KMS-11 (cell line): ENCODE results near the gene DUSP11.
"Not testable (repeated sequence)": the region's sequence is repeated elsewhere in the genome, so short reads cannot be mapped to it uniquely, and the experiment has no call there.

Experiments used
- H2AFZ ChIP-seq: fragments of 200-600 bp; sonication (generic); 2 replicates; pipeline ENCODE4 v1.6.1; 2016; ENCODE audit warnings: antibody characterized with exemption, mixed run types, low read depth
- H3K27ac ChIP-seq: fragments of 200-600 bp; sonication (generic); 2 replicates; pipeline ENCODE4 v1.6.1; 2016; ENCODE audit warnings: mild to moderate bottlenecking, mixed run types
- H3K27me3 ChIP-seq: fragments of 200-600 bp; sonication (generic); 2 replicates; pipeline ENCODE4 v1.6.1; 2017; ENCODE audit warnings: mild to moderate bottlenecking, low read depth, mixed run types, moderate library complexity; ENCODE audit not compliant: insufficient read depth
- H3K36me3 ChIP-seq: fragments of 200-600 bp; sonication (generic); 2 replicates; pipeline ENCODE4 v1.6.1; 2017; ENCODE audit warnings: mild to moderate bottlenecking, mixed run types; ENCODE audit not compliant: insufficient read depth
- H3K4me1 ChIP-seq: fragments of 200-600 bp; sonication (generic); 2 replicates; pipeline ENCODE4 v1.6.1; 2016; ENCODE audit warnings: mild to moderate bottlenecking, low read depth, mixed run types; ENCODE audit not compliant: poor library complexity, severe bottlenecking
- H3K4me2 ChIP-seq: fragments of 200-600 bp; sonication (generic); 2 replicates; pipeline ENCODE4 v1.7.0; 2016; ENCODE audit warnings: mild to moderate bottlenecking, mixed run types
- H3K4me3 ChIP-seq: fragments of 200-600 bp; sonication (generic); IDR thresholded peaks from 2 replicates; pipeline ENCODE4 v1.6.1; 2017; ENCODE audit warnings: low read depth, low read length, mixed read lengths; ENCODE audit not compliant: insufficient read depth
- H3K79me2 ChIP-seq: fragments of 200-600 bp; sonication (generic); 2 replicates; pipeline ENCODE4 v1.6.1; 2016; ENCODE audit warnings: low read depth, mixed run types; ENCODE audit not compliant: insufficient read depth
- H3K9ac ChIP-seq: fragments of 200-600 bp; sonication (generic); 2 replicates; pipeline ENCODE4 v1.6.1; 2016; ENCODE audit warnings: mild to moderate bottlenecking, mixed run types
- H4K20me1 ChIP-seq: fragments of 200-600 bp; sonication (generic); 2 replicates; pipeline ENCODE4 v1.6.1; 2016; ENCODE audit warnings: mild to moderate bottlenecking, mixed run types; ENCODE audit not compliant: insufficient read depth
- CTCF ChIP-seq: fragments of 200-600 bp; sonication (generic); conservative IDR thresholded peaks from 2 replicates; pipeline ENCODE4 v1.6.1; 2017; ENCODE audit warnings: low read depth, mild to moderate bottlenecking, antibody characterized with exemption, low read length, moderate library complexity, mixed read lengths

The DUSP11 gene

DNA sequence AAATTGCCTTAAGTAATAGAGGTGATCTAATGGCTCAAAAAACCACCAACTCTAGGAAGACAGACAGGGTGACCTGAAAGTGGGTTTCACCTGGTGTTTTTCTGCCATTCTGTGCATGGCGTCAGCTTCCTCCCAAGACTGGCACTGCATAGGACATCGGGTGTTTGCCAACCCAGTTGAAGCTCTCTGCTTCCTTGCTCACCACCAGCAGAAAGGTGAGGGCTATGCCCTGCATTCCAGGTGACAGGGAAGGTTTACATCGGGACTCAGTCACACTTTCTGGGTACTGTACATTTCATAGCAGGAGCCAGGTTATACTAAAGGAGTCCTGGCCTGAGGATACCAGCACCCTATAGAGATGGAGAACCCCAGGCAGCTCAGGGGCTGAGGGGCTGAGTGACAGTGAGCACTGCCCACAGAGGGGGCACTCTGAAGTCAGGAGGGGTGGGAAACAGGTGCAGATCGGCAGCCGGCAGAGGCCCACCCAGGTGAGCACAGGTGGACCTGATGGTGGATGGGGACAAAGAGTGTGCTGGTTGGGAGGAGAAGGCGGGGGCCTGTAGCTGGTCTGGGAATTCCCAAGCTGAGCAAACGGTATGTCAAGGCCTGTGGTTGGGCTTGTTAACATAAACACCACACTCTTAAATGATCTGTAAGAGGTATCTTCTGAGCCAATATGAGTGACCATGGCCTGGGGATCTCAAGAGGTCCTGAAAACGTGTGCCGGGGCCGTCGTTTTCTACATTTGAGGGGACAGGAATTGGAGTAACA, 60.9 kb downstream of the DUSP11 start:
- no peaks in the 10 kb centered on the region for H3K36me3 ChIP-seq
- no peak overlapping the region for H3K9ac ChIP-seq
- H3K27me3 ChIP-seq, result no peaks in the 10 kb centered on the region
- H3K4me2 ChIP-seq, result no peak overlapping the region
- H2AFZ ChIP-seq, result no peak overlapping the region
- H3K4me3 ChIP-seq, result no peak overlapping the region
- no peaks in the 10 kb centered on the region for H4K20me1 ChIP-seq
- H3K27ac ChIP-seq, result no peak overlapping the region
- TF ChIP-seq CTCF, result no peak
- no peaks in the 10 kb centered on the region for H3K4me1 ChIP-seq
- H3K79me2 ChIP-seq, result no peaks in the 10 kb centered on the region

DNA sequence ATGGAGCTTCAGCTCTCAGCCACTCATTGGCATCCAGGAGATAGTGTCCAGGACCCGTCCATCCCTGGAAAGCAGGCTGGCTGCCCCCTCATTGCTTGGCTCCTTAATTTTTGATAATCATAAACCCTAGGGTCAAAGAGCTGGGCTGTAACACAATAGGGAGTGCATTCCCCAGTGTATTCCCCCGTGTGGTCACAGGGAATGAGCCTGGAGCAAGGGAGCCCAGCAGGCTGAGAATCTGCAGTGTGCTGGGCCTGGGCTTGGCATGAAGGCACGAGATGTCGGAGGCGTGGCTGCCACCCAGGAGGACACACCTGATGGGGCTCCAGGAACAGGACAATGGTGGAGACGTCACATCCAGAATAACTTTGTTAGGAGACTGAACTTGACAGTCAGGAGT, 61.5 kb downstream of the DUSP11 start:
- Histone ChIP-seq H3K4me1 (no peaks in the 10 kb centered on the region), H3K4me3 (no peak overlapping the region), H3K9ac (no peak overlapping the region), H3K36me3 (no peaks in the 10 kb centered on the region), H3K27ac (no peak overlapping the region), H3K79me2 (no peaks in the 10 kb centered on the region), H3K4me2 (no peak overlapping the region), H3K27me3 (no peaks in the 10 kb centered on the region), H2AFZ (no peak overlapping the region), H4K20me1 (no peaks in the 10 kb centered on the region)
- TF ChIP-seq CTCF, result no peak

GRCh38 chr2:73717695-73718094, 62.2 kb downstream of the DUSP11 start:
- not testable (repeated sequence) for H3K79me2 ChIP-seq, H3K36me3 ChIP-seq, H3K27me3 ChIP-seq, H3K9ac ChIP-seq, H3K4me2 ChIP-seq, H3K4me1 ChIP-seq, H4K20me1 ChIP-seq, H3K4me3 ChIP-seq, H2AFZ ChIP-seq, H3K27ac ChIP-seq

DNA sequence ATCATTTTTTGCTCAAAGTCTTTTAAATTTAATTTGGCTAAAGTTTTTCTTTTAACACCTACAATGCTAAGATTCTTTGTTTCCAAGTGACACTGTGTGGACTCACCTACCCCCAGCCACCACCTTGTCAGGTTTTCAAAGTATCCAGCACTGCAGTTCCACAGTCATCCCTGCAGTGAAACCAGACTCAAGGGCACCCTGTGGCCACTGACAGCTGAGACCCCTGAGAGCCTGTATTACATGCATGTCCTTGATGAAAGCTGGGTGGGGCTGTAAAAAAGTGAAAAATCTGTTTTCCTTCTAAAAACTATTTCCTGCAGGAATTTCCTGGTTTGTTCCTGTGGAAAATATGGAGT, 62.7 kb downstream of the DUSP11 start:
- no peak overlapping the region for H2AFZ ChIP-seq
- H3K9ac ChIP-seq, result no peak overlapping the region
- H3K79me2 ChIP-seq, result no peaks in the 10 kb centered on the region
- H3K27ac ChIP-seq, result no peak overlapping the region
- no peaks in the 10 kb centered on the region for H3K36me3 ChIP-seq
- H4K20me1 ChIP-seq, result no peaks in the 10 kb centered on the region
- no peaks in the 10 kb centered on the region for H3K27me3 ChIP-seq
- H3K4me1 ChIP-seq, result no peaks in the 10 kb centered on the region
- no peak overlapping the region for H3K4me3 ChIP-seq
- no peak for TF ChIP-seq CTCF
- H3K4me2 ChIP-seq, result no peak overlapping the region

- no peak overlapping the region for H3K27ac ChIP-seq
- no peak overlapping the region for H3K4me3 ChIP-seq
- no peak for TF ChIP-seq CTCF
- no peak overlapping the region for H2AFZ ChIP-seq
- H3K27me3 ChIP-seq, result no peaks in the 10 kb centered on the region
- no peaks in the 10 kb centered on the region for H3K36me3 ChIP-seq
- H4K20me1 ChIP-seq, result no peaks in the 10 kb centered on the region
- H3K79me2 ChIP-seq, result no peaks in the 10 kb centered on the region
- H3K9ac ChIP-seq, result no peak overlapping the region
- no peak overlapping the region for H3K4me2 ChIP-seq
- no peaks in the 10 kb centered on the region for H3K4me1 ChIP-seq
Observed at GRCh38 chr2:73716543-73717250, 63.2 kb downstream of the DUSP11 start.
